PC-9 (cell line): ENCODE results near the gene SPACA7. TPM values are rescaled to one million over a fixed set of nuclear protein-coding genes. Genes with fewer than 3 reads are reported as not detected.

Experiments
- BruUV-seq: library from RNA; stranded (reverse); fragments of 400-500 nt; replicated peaks from 2 replicates; lab custom pipeline; 2021; lab: Mats Ljungman, UMichigan
- CTCF ChIA-PET: fragments of 300-600 bp; sonication (Branson Sonifier 250); formaldehyde crosslinking; loops from one replicate; lab custom pipeline; 2022; ENCODE audit warnings: antibody characterized with exemption; lab: Charles Lee
- POLR2A ChIA-PET: fragments of 300-600 bp; sonication (Branson Sonifier 250); formaldehyde crosslinking; loops from one replicate; lab custom pipeline; 2022; ENCODE audit warnings: antibody characterized with exemption; ENCODE audit not compliant: unreplicated experiment; lab: Charles Lee
- DNase-seq, 2 experiments: peaks; one replicate each; pipeline versions ENCODE4 v3.0.0 to v3.0.0-alpha.2; 2015 to 2022; ENCODE audit warnings: mixed read lengths in 1 of 2
- H2AFZ ChIP-seq: fragments of 200-600 bp; sonication (generic); 2 replicates; pipeline ENCODE4 v1.8.1; 2017; ENCODE audit warnings: antibody characterized with exemption
- H3F3A ChIP-seq: fragments of 200-600 bp; sonication (generic); 2 replicates; pipeline ENCODE4 v1.8.1; 2017; ENCODE audit warnings: antibody characterized with exemption, mild to moderate bottlenecking, low read depth; ENCODE audit not compliant: insufficient read depth
- H3K27ac ChIP-seq: fragments of 200-600 bp; sonication (generic); 2 replicates; pipeline ENCODE4 v1.6.1; 2016; ENCODE audit warnings: mixed run types
- H3K27me3 ChIP-seq: fragments of 200-600 bp; sonication (generic); 2 replicates; pipeline ENCODE4 v1.6.1; 2016; ENCODE audit warnings: low read depth, mixed run types; ENCODE audit not compliant: insufficient read depth
- H3K36me3 ChIP-seq: fragments of 200-600 bp; sonication (generic); 2 replicates; pipeline ENCODE4 v1.6.1; 2016; ENCODE audit warnings: low read depth, mixed run types
- H3K4me1 ChIP-seq: fragments of 200-600 bp; sonication (generic); replicated peaks from 2 replicates; pipeline ENCODE4 v1.6.1; 2016; ENCODE audit warnings: mixed run types; ENCODE audit not compliant: insufficient read depth
- H3K4me2 ChIP-seq: fragments of 200-600 bp; sonication (generic); 2 replicates; pipeline ENCODE4 v1.6.1; 2017; ENCODE audit warnings: mixed run types
- H3K4me3 ChIP-seq: fragments of 200-600 bp; sonication (generic); 2 replicates; pipeline ENCODE4 v1.6.1; 2016; ENCODE audit warnings: mixed run types
- H3K79me2 ChIP-seq: fragments of 200-600 bp; sonication (generic); 2 replicates; pipeline ENCODE4 v1.6.1; 2017; ENCODE audit warnings: low read depth, mixed run types
- H3K9me2 ChIP-seq: fragments of 200-600 bp; sonication (generic); 2 replicates; pipeline ENCODE4 v1.8.1; 2017; ENCODE audit warnings: mild to moderate bottlenecking; ENCODE audit not compliant: insufficient read depth
- H3K9me3 ChIP-seq: fragments of 200-600 bp; sonication (generic); 2 replicates; pipeline ENCODE4 v1.8.1; 2016; ENCODE audit warnings: low read depth; ENCODE audit not compliant: insufficient read depth
- H4K20me1 ChIP-seq: fragments of 200-600 bp; sonication (generic); 2 replicates; pipeline ENCODE4 v1.8.1; 2017; ENCODE audit not compliant: insufficient read depth
- EZH2 ChIP-seq: fragments of 200-600 bp; sonication (generic); IDR thresholded peaks from 2 replicates; pipeline ENCODE4 v1.8.0; 2017; ENCODE audit warnings: antibody characterized with exemption, low read depth
- intact Hi-C: fragments of 100-400 bp; cut with micrococcal nuclease; formaldehyde crosslinking; loops from one replicate; pipeline ENCODE4 v1.10.0; 2022; ENCODE audit not compliant: unreplicated experiment
- total RNA-seq: library from RNA; stranded (reverse); gene quantifications from 2 replicates; pipeline ENCODE4 v1.2.3, GENCODE V29; 2021
- TF ChIP-seq, protein P1 (sequence below): fragments of 200-600 bp; sonication (generic); conservative IDR thresholded peaks from 2 replicates; pipeline ENCODE4 v1.6.1; 2017; ENCODE audit warnings: mixed run types, antibody characterized with exemption, mild to moderate bottlenecking, moderate library complexity

SPACA7 gene
- total RNA-seq, 1 experiment from 2014 or later, result not detected

- Histone ChIP-seq H3K27me3 (peaks cover 77% of the 10 kb centered on the region), H3K27ac (no peak overlapping the region), H3K4me2 (no peak overlapping the region), H3K9me2 (no peaks in the 10 kb centered on the region), H3K36me3 (no peaks in the 10 kb centered on the region), H3K79me2 (no peaks in the 10 kb centered on the region), H3F3A (peaks cover 11% of the 10 kb centered on the region; the same call in 1 of the 2 replicates), H3K4me1 (no peaks in the 10 kb centered on the region), H4K20me1 (no peaks in the 10 kb centered on the region), H3K4me3 (no peak overlapping the region), H2AFZ (no peak overlapping the region), H3K9me3 (peaks cover 8% of the 10 kb centered on the region)
- TF ChIP-seq, protein P1, sequence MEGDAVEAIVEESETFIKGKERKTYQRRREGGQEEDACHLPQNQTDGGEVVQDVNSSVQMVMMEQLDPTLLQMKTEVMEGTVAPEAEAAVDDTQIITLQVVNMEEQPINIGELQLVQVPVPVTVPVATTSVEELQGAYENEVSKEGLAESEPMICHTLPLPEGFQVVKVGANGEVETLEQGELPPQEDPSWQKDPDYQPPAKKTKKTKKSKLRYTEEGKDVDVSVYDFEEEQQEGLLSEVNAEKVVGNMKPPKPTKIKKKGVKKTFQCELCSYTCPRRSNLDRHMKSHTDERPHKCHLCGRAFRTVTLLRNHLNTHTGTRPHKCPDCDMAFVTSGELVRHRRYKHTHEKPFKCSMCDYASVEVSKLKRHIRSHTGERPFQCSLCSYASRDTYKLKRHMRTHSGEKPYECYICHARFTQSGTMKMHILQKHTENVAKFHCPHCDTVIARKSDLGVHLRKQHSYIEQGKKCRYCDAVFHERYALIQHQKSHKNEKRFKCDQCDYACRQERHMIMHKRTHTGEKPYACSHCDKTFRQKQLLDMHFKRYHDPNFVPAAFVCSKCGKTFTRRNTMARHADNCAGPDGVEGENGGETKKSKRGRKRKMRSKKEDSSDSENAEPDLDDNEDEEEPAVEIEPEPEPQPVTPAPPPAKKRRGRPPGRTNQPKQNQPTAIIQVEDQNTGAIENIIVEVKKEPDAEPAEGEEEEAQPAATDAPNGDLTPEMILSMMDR, result no peak
- no peak for TF ChIP-seq EZH2
- CTCF ChIA-PET, result no interaction called here
- DNase-seq, result no peak
- POLR2A ChIA-PET, result no interaction called here
- no TSS peak for BruUV-seq
- intact Hi-C loops, result no loop called here
Measured at GRCh38 chr13:112355274-112355838, 20.8 kb upstream of the SPACA7 start.

- no peaks in the 10 kb centered on the region for H3K9me2 ChIP-seq
- no peak overlapping the region for H3K4me2 ChIP-seq
- no peaks in the 10 kb centered on the region for H3K4me1 ChIP-seq
- no TSS peak for BruUV-seq
- ChIA-PET POLR2A (no interaction called here), CTCF (no interaction called here)
- intact Hi-C loops, result no loop called here
- H3K27ac ChIP-seq, result no peak overlapping the region
- no peaks in the 10 kb centered on the region for H3K79me2 ChIP-seq
- peaks cover 74% of the 10 kb centered on the region for H3K27me3 ChIP-seq
- no peak overlapping the region for H2AFZ ChIP-seq
- DNase-seq, result no peak
- peaks cover 11% of the 10 kb centered on the region; the same call in 1 of the 2 replicates for H3F3A ChIP-seq
- no peaks in the 10 kb centered on the region for H3K36me3 ChIP-seq
- TF ChIP-seq, protein P1, result no peak
- TF ChIP-seq EZH2, result no peak
- H4K20me1 ChIP-seq, result no peaks in the 10 kb centered on the region
- H3K9me3 ChIP-seq, result peaks cover 8% of the 10 kb centered on the region
- H3K4me3 ChIP-seq, result no peak overlapping the region
Measured at GRCh38 chr13:112356190-112356589, 20.0 kb upstream of the SPACA7 start.

- Histone ChIP-seq H4K20me1 (0 out of 2 replicates have a peak, but pooled peaks cover 1% of the 10 kb centered on the region), H3K27me3 (peaks cover 70% of the 10 kb centered on the region), H3K27ac (no peak overlapping the region), H3K4me2 (no peak overlapping the region), H3K4me1 (no peaks in the 10 kb centered on the region), H3K79me2 (no peaks in the 10 kb centered on the region), H3K36me3 (no peaks in the 10 kb centered on the region), H2AFZ (no peak overlapping the region), H3K9me3 (peaks cover 8% of the 10 kb centered on the region), H3K9me2 (no peaks in the 10 kb centered on the region), H3F3A (peaks cover 11% of the 10 kb centered on the region; the same call in 1 of the 2 replicates), H3K4me3 (no peak overlapping the region)
- ChIA-PET POLR2A (no interaction called here), CTCF (no interaction called here)
- TF ChIP-seq EZH2, result no peak
- TF ChIP-seq, protein P1, result no peak
- DNase-seq, result no peak
- no TSS peak for BruUV-seq
- intact Hi-C loops, result no loop called here
Measured at GRCh38 chr13:112358156-112358555, 18.0 kb upstream of the SPACA7 start.
